Hepatocyte (in vitro differentiated cells): ENCODE results near the gene CATSPER3.

Experiments
- EZH2 ChIP-seq: fragments of 200-600 bp; sonication (generic); IDR thresholded peaks from 2 replicates; pipeline ENCODE4 v1.6.1; 2016; ENCODE audit warnings: antibody characterized with exemption, mild to moderate bottlenecking, borderline replicate concordance
- EZH2phosphoT487 ChIP-seq: fragments of 200-600 bp; sonication (generic); IDR thresholded peaks from one replicate; pipeline ENCODE4 v1.6.1; 2018; ENCODE audit warnings: antibody characterized with exemption, mild to moderate bottlenecking, low read depth, moderate library complexity; ENCODE audit not compliant: unreplicated experiment, severe bottlenecking
- TF ChIP-seq, protein P1 (sequence below): fragments of 200-600 bp; sonication (generic); IDR thresholded peaks from 2 replicates; pipeline ENCODE4 v1.5.1; 2016; ENCODE audit warnings: antibody characterized with exemption, mild to moderate bottlenecking; ENCODE audit not compliant: poor library complexity

DNA sequence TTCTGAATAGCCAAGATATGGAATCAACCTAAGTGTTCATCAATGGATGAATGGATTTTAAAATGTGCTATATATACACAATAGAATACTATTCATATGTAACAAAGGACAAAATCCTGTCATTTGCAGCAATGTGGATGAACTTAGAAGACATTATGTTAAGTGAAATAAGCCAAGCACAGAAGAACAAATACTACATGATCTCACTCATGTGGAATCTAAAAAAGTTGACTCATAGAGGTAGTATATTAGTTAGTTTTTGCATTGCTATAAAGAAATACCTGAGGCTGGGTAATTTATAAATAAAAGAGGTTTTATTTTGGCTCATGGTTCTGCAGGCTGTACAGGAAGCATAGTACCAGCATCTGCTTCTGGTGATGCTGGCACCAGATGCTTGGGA is 8.1 kb downstream of the CATSPER3 start:
- TF ChIP-seq, protein P1, sequence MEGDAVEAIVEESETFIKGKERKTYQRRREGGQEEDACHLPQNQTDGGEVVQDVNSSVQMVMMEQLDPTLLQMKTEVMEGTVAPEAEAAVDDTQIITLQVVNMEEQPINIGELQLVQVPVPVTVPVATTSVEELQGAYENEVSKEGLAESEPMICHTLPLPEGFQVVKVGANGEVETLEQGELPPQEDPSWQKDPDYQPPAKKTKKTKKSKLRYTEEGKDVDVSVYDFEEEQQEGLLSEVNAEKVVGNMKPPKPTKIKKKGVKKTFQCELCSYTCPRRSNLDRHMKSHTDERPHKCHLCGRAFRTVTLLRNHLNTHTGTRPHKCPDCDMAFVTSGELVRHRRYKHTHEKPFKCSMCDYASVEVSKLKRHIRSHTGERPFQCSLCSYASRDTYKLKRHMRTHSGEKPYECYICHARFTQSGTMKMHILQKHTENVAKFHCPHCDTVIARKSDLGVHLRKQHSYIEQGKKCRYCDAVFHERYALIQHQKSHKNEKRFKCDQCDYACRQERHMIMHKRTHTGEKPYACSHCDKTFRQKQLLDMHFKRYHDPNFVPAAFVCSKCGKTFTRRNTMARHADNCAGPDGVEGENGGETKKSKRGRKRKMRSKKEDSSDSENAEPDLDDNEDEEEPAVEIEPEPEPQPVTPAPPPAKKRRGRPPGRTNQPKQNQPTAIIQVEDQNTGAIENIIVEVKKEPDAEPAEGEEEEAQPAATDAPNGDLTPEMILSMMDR, result no peak
- no peak for TF ChIP-seq EZH2
- TF ChIP-seq EZH2phosphoT487, result no peak
